SK-N-MC (cell line): ENCODE measurements around the gene PDE3B.

Source experiments
- EZH2 ChIP-seq: fragments of 200-600 bp; sonication (generic); IDR thresholded peaks from one replicate; pipeline ENCODE4 v1.6.1; 2017; ENCODE audit warnings: antibody characterized with exemption
- POLR2AphosphoS5 ChIP-seq: IDR thresholded peaks from 2 replicates; pipeline ENCODE4 v1.6.1; 2012; ENCODE audit warnings: mild to moderate bottlenecking, low read depth, low read length, borderline replicate concordance

DNA sequence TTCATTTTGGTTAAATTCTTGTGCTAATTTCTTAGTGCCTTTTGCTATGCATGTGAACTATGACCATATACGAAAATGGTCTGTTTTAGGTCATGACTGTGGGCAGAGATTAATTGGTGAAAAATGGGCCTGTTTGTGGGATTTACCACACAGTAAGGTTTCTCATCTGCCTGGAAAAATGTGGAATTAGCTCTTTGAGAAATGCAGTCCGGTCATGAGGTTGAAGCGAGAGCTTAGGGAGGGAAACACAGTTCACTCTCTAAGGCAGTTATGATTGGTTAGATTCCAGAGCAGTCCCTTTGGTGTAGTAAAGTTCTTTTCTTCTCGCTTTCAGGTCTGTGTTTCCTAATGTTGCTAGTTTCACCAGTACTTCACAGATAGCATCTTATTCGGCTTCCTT, 1.2 kb upstream of the PDE3B start:
- TF ChIP-seq POLR2AphosphoS5 (no peak), EZH2 (no peak)
